NCI-H1105 treated with DMSO at 0.1 percent for 48 hours (cell line): ENCODE data around the gene MRPL47.
"Not testable (repeated sequence)": the region's sequence is repeated elsewhere in the genome, so short reads cannot be mapped to it uniquely, and the experiment has no call there.

Experiments
- DNase-seq: peaks from one replicate; lab custom pipeline; 2025; lab: John Stamatoyannopoulos, UW

Gene MRPL47

DNA sequence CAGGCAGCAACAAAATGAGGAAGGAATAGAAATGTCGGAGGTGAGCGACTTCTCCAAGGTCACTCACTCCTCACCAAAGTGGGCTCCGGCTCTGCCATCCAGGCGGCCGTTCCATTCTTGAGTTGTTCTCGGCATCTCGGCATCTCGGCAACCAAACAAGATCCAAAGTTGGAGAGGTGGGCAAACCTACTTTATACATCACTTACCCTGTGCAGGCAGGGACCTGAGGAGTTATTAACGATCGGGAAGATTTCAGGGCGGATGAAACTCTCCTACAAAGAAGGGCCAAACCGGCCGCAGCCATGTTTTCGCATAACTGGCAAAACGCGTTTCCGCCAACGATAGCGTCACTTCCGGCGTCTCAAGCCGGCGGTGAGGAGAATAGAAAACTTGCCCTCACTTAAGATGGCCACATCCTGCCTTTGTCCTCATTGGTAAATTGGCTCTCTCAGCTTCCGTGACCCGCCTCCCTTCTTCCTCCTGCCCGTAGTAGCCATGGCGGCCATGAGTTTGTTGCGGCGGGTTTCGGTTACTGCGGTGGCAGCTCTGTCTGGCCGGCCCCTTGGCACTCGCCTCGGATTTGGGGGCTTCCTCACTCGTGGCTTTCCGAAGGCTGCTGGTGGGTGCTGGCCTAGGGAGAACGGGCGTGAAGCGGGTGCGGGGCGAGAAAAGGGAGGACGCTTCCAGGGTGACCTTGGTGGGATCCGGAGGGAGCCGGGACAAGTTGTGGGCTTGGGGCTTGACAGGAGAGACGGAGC, at the start of gene MRPL47, which contains the start of gene NDUFB5:
Gene MRPL47 (minus strand): TSS at position 318 of the 758 bp plus-strand sequence. CDS start 14 bp downstream, at position 304.
Gene NDUFB5 (plus strand): TSS at position 474 of the 758 bp plus-strand sequence. CDS start 22 bp downstream, at position 496.
- DNase-seq = peak; percentile 99

DNA sequence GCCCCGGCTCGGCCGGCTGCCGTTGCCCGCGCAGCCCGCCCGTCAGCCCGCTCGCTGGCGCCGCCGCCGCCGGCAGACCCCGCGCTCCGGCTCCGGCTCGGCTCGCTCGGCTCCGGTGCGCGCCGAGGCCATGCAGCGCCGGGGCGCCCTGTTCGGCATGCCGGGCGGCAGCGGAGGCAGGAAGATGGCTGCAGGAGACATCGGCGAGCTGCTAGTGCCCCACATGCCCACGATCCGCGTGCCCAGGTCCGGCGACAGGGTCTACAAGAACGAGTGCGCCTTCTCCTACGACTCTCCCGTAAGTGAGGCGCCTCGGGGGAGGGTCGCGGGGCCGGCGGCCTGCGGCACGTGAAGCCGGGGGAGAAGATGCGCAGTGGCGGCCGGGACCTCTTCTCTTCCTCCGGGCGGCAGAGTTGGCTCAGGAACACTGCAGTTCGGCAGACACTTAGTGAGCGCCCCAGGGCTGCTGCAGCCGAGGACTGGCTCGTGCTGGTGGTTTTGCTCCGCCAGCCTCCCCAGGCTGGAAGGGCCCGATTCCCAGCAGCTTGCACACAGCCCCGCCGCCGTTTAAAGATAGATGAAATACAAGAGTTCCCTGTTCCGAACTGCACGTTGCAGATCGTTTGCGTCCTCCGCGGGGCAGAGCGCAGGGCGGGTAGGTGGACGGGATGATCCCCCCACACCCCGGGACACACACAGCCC, 48.8 kb upstream of the MRPL47 start:
- DNase-seq = peak; percentile 86

DNA sequence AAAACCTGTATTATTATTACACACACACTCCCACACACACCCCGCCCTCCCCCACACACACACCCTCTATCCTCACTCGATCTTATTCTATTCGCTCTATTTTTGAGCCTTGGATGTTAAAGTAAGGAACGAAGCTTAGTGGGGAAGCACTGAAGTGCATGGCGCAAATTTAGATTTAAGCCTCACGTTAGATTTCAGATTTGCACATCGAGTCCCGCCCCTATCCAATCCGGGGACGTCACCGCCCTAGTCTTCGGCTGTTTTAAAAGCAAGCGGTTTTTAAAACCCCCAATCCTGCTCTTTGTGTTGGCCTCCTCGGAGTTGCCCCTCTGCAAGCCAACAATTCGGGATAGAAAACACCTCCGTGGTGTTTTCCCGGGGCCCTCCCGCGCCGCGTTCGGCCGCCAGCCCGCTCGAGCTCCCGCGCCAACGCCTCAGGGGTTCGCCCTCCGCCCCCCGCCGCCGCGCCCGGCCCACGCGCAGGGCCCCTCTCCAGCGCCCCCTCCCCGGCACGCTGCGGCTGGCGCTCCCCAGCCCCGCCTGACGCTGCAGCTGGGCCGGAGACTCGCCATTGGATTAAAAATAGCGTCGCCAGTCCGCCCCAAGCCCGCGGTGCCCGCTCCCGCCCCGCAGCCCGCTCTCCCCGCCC, 48.1 kb upstream of the MRPL47 start, which contains the start of gene USP13:
Gene USP13 (plus strand): TSS at position 594 of the 649 bp plus-strand sequence. CDS start 186 bp downstream, outside the sequence.
- peak; percentile 90 for DNase-seq

DNA sequence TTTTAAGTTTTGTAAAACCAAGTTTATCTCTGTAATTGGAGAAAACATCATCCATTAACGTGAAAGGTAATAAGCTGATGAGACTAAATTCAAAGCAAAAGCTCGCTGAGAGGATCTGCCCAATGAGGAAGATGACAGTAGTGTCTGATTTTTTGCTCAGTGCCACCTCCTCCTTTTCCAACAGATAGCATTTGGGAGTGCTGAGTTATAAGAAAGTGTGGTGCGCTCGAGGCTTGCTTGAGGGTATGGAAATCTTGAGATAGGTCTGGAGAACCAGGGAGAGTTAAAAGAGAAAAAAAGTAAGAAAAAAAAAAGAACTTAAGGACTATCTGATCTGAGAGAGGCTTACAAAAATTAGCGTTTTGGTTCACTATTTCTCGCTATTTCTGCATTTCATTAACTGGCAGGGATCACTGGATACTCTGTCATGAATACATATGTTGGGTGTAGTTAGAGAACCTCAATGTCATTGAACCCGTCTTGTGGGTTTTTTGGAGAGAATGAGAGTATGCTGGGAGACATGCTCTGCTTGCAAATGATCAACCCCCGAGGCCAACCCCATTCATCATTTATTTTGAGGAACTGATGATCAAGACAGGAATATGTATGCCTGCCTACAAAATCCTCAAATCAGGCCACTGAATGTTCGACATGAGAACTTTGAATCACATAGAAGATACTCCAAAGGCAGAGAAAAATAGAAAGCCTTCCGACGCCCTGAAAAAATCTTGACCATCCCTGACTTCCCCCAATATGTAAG, 47.4 kb upstream of the MRPL47 start:
- no peak for DNase-seq

DNA sequence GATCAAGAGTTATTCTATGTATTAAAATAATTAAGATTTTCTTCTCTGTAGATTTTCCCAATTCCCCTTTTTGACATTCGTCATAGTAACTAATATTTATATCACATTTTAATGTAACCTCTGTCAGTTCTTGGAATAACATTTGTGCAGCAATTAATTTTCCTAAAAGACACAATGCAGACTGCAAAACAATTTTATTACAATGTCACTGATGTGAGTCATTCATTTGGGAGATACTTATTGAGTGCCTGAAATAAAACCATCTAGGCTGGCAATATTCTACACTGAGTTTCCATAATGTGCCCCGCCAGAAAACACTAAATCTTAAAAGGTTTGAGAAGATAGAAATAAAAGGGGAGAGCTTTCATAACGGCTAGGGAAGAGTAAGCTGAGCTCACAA, 41.7 kb upstream of the MRPL47 start:
- no peak for DNase-seq

DNA sequence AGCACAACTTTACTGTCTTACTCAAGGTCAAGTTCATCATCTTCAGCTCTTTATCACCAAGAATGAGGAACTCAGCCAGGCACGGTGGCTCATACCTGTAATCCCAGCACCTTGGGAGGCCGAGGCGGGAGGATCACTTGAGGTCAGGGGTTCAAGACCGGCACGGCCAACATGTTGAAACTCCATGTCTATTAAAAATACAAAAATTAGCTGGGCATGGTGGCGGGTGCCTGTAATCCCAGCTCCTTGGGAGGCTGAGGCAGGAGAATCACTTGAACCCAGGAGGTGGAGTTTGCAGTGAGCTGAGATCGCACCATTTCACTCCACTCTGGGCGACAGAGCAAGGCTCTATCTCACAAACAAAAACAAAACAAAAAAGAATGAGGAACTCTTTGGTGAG, 39.4 kb upstream of the MRPL47 start:
- not testable (repeated sequence) for DNase-seq

DNA sequence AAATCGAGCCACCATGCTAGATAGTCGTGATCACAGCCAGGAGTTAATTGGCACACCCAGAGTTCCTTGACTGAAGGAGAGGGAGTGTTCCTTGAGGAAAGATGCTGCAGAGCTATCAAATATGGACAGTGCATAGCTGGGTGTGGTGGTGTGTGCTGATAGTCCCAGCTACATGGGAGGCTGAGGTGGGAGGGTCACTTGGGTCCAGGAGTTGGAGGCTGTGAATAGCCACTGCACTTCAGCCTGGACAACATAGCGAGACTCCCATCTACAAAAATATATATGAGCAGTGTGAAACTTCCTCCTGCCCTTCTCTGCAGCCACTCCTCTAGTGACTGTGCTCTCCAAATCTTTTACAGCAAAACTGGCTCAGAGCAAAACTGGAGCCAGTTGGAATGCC, 38.4 kb upstream of the MRPL47 start:
- no peak for DNase-seq

DNA sequence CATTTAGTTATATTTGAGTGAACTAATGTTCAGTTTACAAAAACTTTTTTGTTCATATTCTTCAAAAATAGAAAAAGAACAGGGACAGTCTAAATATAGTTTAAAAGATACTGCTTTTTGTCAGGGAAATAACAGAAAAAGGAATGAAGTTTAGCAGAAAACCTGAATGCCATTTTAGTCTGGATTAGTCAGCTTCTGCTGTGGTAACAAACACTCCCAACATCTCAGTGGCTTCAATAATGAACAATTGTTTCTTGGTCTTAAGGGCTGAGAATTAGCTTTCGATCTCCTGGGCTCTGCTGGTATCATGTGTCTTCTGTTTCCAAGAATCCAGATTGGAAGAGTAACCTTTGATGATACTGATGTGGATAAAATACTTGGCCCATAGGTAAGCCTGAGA, 36.0 kb upstream of the MRPL47 start:
- no peak for DNase-seq

DNA sequence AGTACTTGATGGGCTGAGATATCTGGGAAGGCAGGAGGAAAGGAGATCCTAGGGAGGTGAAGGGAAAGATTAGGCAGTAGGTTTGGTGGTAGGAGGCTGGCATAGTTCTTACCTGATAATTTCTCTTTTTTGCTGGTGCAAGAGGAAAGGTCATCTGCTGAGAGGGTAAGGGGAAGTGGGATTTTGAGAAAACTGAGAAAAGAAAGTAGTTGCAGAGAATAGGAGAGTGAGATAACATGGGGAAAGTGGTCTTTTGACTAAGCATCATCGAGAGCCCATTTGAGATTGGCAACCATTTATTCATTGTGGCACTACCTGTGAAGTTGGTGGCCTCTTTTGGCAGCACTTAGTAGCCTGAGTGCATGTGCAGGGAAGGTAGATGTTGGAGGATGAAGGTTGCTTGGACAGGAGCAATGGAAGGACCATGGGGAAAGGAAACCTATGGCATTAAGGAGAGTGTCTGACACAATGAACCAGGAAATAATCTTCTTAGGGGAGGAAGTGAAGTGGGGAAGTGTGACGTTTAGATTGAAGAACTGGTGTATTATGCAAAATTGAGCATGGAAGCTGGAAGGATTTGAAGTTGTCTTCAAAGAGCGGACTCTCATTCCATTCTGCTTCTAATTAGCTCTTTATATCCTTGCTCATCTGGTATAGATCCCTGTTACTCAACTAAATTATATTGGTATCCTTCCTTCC, 26.5 kb upstream of the MRPL47 start:
- DNase-seq = no peak

DNA sequence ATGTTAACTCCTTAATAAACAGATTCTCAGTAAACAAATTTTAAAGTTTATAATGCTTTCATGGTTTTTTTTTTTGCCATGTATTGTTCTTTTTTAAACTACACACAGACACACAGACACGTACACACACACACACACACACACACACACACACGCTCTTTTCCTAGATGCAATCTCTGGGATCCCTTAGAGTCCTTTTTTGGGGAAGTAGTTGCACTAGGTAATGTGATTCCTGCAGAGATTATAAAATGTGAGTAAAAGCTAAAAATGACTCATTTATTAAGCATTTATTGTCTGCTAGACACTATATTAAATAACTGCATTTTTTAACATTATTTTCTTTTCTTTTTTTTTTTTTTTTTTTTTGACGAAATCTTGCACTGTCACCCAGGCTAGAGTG, 20.0 kb upstream of the MRPL47 start:
- no peak for DNase-seq

DNA sequence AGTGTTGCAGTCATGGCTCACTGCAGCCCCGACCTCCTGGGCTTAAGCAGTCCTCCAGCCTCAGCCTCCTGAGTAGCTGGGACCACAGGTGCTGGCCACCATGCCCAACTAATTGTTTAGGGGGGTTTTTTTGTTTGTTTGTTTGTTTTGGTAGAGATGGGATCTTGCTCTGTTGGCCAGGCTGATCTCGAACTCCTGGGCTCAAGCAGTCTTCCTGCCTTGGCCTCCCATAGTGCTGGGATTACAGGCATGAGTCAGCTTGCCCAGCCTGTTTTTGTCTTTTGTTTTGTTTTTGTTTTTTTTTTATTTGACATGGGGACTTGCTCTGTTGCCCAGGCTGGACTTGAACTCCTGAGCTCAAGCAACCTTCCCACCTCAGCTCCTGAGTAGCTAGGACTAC, 17.6 kb upstream of the MRPL47 start:
- no peak for DNase-seq

DNA sequence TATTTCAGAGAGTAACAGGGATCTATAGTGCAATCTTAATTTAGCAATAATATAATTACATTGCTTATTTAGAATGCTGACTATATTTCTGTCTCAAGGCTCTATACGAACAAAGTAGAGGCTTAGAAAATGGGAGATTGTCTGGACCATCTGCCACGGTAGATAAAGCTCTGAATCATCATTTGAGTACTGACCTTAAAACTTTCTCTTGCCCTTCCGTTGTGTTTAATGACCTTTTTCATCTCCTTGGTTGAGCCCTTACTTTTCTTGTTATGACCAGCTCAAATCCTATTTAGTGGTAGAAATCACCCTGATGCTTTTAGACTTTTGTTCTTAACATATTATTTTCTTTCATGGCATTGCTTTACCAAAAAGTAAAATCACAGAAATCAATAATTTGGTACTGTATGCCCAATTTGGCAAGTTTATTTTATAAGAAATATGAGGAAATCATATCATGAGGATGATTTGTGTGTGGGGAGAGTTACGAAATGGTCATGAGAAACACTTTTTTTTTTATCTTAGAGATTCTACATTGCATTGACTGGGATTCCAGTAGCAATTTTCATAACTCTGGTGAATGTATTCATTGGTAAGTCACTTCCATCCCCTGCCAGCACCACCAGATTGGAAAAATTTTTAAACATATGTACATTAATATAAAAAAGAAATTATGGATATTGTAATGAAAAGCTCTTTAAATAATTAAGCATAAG, 11.2 kb upstream of the MRPL47 start:
- no peak for DNase-seq

DNA sequence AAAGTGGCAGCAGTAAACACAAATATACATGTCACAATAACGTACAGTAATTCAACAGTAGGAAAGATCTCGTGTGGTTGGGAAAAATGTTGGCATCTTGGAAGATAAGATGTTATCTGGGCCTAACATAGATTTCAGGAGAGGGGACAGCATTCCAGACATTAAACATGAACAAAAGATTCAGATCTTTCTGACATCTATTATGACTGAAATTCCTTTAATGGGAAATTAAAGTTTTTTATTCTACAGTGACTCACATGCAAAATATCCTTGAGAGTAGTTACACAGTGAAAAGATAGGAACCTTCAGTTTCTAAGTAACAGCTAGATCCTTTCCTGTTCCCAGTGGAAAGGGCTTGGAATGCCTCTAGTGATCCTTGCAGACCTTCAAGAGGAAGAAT, 9.4 kb upstream of the MRPL47 start:
- no peak for DNase-seq

DNA sequence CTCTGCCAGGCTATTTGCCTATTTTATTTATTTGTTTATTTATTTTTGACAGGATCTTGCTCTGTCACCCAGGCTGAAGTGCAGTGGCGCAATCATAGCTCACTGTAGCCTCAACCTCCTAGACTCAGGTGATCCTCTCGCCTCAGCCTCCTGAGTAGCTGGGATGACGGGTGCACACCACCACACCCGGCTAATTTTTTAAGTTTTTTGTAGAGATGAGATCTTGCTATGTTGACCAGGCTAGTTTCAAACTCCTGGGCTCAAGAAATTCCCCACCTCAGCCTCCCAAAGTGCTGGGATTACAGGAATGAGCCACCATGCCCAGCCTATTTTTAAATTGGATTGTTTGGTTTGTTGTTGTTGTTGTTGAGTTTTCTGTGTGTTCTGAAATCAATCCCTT, 5.6 kb upstream of the MRPL47 start:
- DNase-seq = no peak

DNA sequence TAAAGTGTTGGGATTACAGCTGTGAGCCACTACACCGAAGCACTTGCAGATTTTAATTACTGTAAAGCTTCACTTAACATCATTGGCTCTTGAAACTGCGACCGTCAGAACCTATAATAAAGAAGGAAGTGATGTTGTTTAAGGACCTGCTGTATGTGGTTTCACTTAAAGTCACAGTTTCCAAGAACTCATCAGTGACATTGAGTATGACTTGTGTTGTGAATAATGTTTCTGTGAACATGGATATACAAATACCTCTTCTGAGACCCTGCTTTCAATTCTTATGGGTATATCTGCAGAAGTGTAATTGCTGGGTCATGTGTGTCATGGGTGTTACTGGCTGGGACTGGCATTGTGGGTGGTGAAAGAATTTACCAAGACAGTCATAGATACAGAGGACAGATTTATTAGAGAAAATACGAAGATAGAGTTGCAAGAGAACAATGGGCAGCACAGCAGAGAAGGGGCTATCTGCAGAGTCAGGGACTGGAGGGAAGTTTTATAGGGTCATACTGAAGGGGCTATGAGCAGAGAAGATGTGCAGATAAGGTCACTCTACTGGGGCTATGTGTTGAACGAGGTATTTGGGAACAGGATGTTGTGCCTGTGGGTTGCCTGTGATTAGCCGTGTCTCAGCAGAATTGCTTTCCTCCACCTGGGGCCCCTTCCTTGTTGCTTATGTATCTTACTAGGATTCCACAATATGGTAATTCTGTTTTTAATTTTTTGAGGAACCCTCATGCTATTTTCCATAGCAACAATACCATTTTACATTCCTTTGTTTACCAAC, 4.7 kb upstream of the MRPL47 start:
- no peak for DNase-seq

DNA sequence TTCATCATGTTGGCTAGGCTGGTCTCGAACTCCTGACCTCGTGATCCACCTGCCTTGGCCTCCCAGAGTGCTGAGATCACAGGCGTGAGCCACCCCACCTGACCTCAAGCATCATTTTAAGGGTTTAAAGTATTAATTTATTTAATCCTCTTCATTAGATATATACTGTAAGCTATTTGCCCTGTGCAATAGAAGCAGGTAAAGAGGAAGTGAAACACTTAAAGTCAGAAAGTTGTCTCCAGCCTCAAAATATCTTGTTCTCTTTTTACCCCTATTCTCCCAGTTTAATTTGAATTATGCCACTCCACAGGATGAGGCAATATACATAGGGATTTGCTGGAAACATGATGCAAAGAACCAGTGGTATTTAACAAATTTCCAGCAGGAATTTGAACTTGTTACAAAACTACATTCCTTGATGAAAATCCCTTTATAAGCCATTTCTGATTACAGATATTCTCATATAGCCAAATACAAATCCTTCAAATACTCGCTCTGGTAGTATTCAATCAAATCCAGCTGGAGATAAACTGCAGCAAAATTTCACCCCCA, 2.2 kb upstream of the MRPL47 start:
- no peak for DNase-seq

DNA sequence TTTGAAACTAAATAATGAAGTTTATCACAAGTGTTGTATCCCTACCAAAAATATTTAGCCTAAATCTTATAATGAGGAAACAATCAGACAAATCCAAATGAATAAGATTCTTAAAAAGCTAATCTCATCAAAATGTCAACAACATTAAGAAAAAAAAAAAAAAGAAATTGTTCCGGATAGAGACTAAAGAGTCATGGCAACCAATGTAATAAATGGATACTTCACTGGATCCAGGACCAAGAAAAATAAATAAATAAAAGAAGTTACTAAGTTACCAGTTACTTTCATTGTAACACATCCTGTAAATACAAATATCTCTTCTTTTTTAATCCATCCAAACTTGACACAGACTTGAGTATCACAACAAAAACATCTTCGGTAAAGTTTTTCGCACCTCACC, 607 bp downstream of the MRPL47 start:
- DNase-seq = no peak

DNA sequence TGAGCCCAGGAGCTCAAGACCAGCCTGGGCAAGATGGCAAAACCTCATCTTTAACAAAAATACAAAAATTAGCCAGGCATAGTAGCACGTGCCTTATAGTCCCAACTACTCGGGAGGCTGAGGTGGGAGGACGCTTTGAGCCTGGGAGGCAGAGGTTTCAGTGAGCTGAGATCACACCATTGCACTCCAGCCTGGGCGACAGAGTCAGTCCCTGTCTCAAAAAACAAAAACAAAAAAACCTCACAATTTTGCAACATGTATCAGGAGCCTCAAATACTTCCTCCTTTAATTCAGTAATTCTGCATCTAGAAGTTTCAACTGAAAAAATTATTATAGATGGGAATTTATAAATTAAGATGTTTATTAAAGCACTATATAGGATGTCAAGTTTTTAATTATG, 1.1 kb downstream of the MRPL47 start:
- DNase-seq = no peak

DNA sequence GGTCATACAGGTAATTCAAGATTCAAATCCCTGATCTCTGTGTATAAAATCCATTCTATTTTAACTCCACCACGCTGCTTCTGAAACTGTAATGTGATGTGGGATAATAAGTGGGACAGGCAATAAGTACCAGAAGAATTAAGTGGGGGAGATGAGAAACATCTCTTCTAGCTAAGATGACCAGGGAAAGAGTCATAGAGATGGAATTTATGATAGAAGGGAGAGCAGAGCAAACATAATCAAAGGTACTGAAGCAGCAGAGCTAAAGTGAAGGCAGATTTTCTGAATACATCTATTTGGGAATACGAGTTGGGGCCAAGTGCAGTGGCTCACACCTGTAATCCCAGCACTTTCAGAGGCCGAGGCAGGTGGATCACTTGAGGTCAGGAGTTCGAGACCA, 4.9 kb downstream of the MRPL47 start:
- DNase-seq = no peak

DNA sequence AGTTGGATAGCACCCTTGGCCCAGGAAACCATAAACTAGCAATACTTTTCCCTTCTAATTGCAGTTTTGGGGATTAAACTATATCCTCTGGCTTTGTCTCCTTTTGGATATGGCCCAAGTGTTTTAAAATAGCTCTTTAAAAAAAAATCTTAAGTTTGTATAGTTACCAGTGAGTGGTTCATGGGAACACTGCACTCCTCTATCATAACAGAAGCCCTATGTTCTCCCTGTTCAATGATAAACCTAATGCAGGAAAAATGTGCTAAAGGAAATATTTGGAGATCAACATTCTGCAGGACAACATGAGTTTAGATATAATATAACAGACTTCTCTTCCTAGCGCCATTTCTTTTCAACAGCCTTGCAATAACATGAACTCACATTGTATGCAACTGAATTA, 13.1 kb downstream of the MRPL47 start:
- no peak for DNase-seq
